ENCODE measurements around the gene TUBA1A.
"Not testable (repeated sequence)": the region's sequence is repeated elsewhere in the genome, so short reads cannot be mapped to it uniquely, and the experiment has no call there.

Gene TUBA1A

GRCh38 chr12:49220972-49221371 lies 32.1 kb upstream of the TUBA1A start:
- no peak for TF ChIP-seq CTCF (IDR thresholded peaks at IDR 0.05; ENCODE audit: insufficient read depth, low read depth, low read length, missing control alignments)
- DNase-seq (ENCODE audit: low read depth): no peak
- no peak overlapping the region for H3K4me3 ChIP-seq (ENCODE audit: low read length)

DNA sequence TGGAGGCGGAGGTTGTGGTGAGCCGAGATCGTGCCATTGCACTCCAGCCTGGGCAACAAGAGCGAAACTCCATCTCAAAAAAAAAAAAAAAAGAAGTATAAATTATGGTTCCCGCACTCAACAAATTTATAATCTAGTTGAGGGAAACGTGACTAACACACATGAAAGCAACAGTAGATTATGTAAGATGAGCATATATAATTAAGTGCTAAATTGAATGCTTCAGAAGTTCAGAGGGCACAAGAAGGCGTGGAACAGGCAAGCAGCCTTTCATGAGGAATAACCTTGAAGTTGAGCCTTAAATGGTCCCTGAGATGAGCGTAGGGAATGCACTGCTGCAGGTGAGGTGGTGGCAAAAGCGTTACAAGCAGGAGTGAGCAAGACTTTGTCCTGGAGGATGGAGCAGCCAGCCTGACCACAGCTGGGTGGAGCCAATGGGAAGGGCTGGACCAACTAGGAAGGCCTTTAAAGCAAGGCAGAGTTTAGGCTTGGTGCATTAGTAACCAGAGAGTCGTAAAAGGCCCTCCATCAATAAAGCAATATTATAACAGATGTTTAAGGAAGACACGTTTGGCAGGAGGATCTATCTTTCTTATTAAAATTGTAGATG lies 30.6 kb upstream of the TUBA1A start:
- H3K4me3 ChIP-seq (ENCODE audit: low read length): no peak overlapping the region
- no peak for TF ChIP-seq CTCF (IDR thresholded peaks at IDR 0.05; ENCODE audit: insufficient read depth, low read depth, low read length, missing control alignments)

GRCh38 chr12:49212572-49212971 lies 23.7 kb upstream of the TUBA1A start:
- no peak overlapping the region for H3K4me3 ChIP-seq (ENCODE audit: low read length)
- no peak for DNase-seq (ENCODE audit: low read depth)
- TF ChIP-seq CTCF (IDR thresholded peaks at IDR 0.05; ENCODE audit: insufficient read depth, low read depth, low read length, missing control alignments): no peak

More for the DNA sequence above, 30.6 kb upstream of the TUBA1A start:
- DNase-seq (ENCODE audit: low read depth): no peak

GRCh38 chr12:49210703-49211102 lies 21.8 kb upstream of the TUBA1A start:
- DNase-seq (ENCODE audit: low read depth); H3K4me3 ChIP-seq (ENCODE audit: low read length): not testable (repeated sequence)

DNA sequence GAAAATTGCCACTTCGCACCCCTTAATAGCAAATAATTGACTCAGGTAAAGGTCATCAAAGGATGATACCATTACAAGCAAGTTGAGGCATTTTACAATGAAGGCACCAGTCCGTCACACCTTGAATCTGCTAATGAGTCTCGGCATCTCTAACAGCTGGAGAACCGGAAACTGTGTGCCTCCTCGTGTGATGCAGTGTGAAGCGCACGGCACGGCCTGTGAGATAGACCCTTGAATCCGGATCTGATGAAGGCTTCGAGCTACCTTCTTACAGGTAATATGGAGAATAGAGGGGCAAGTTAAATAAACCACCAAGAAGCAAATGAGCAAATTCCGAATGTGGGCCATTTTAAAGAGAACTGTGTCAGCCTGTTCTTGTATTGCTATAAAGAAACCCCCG lies 19.8 kb upstream of the TUBA1A start:
- no peak for DNase-seq (ENCODE audit: low read depth)
- no peak overlapping the region for H3K4me3 ChIP-seq (ENCODE audit: low read length)
- TF ChIP-seq CTCF (IDR thresholded peaks at IDR 0.05; ENCODE audit: insufficient read depth, low read depth, low read length, missing control alignments): no peak

GRCh38 chr12:49208146-49208545 lies 19.3 kb upstream of the TUBA1A start:
- no peak for DNase-seq (ENCODE audit: low read depth)
- no peak for TF ChIP-seq CTCF (IDR thresholded peaks at IDR 0.05; ENCODE audit: insufficient read depth, low read depth, low read length, missing control alignments)
- no peak overlapping the region for H3K4me3 ChIP-seq (ENCODE audit: low read length)

- no peak overlapping the region for H3K4me3 ChIP-seq (ENCODE audit: low read length)
- no peak for DNase-seq (ENCODE audit: low read depth)
- no peak for TF ChIP-seq CTCF (IDR thresholded peaks at IDR 0.05; ENCODE audit: insufficient read depth, low read depth, low read length, missing control alignments)
Measured at GRCh38 chr12:49206389-49206788, 17.5 kb upstream of the TUBA1A start.
